ENCODE data around the gene TMPRSS9. TPM values are rescaled to one million over a fixed set of nuclear protein-coding genes. Genes with fewer than 3 reads are reported as not detected.

TMPRSS9 gene
- total RNA-seq, 1 experiment from 2014 or later, result not detected

DNA sequence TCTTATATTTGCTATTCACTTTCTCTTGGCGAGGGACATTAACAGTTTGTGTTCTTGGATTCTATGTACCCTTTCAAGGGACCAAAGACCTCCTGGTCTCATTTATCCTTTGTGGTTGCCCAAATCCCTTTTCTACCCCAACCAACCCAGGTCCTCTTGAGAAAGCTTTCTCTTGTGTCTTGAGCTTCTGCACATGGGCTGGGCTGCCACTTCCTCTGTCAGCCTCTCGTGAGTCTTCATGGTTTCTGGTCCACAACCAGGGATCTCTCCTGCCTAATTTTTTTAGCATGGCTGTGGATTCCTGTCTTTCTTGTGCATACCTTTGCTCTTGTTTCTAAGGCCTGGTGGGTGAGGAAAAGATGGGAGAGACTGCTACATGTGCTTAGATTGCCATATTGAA lies 52.4 kb downstream of the TMPRSS9 start:
- Mint-ChIP-seq H3K36me3 (ENCODE audit: insufficient read depth, unreplicated experiment) (peaks cover 9% of the 10 kb centered on the region), H3K4me3 (ENCODE audit: low read depth, unreplicated experiment) (no peak overlapping the region), H3K9me3 (ENCODE audit: low read depth, unreplicated experiment) (no peaks in the 10 kb centered on the region), H3K27me3 (ENCODE audit: unreplicated experiment) (peaks cover 12% of the 10 kb centered on the region), H3K4me1 (ENCODE audit: low read depth, unreplicated experiment) (no peaks in the 10 kb centered on the region), H3K27ac (ENCODE audit: unreplicated experiment) (peak overlapping the region; percentile 43)
- CTCF ChIA-PET, result no interaction called here
- BruUV-seq (replicated peaks), result no TSS peak
- TF ChIP-seq, protein P1, sequence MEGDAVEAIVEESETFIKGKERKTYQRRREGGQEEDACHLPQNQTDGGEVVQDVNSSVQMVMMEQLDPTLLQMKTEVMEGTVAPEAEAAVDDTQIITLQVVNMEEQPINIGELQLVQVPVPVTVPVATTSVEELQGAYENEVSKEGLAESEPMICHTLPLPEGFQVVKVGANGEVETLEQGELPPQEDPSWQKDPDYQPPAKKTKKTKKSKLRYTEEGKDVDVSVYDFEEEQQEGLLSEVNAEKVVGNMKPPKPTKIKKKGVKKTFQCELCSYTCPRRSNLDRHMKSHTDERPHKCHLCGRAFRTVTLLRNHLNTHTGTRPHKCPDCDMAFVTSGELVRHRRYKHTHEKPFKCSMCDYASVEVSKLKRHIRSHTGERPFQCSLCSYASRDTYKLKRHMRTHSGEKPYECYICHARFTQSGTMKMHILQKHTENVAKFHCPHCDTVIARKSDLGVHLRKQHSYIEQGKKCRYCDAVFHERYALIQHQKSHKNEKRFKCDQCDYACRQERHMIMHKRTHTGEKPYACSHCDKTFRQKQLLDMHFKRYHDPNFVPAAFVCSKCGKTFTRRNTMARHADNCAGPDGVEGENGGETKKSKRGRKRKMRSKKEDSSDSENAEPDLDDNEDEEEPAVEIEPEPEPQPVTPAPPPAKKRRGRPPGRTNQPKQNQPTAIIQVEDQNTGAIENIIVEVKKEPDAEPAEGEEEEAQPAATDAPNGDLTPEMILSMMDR (IDR thresholded peaks at IDR 0.05; ENCODE audit: unreplicated experiment), result no peak
- intact Hi-C loops (cut with micrococcal nuclease; ENCODE audit: unreplicated experiment), result no loop called here
- no peak for DNase-seq

DNA sequence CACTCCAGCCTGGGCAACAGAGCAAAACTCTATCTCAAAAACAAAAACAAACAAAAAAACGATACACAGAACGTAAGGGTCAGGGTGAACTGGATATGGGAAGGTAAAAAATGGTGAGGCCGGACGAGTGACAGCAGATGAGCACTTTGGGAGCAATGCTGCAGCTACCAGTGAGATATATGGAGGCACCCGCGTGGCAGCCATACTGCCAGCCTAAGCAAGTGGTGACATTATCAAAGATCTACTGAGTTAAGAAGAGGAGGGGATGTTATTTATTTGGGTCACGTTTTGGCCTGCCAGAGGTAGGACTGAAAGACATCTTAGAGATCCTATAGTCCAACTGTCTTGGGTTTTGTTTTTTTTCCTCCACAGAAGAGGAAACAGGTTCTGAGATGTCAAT lies 53.1 kb downstream of the TMPRSS9 start:
- DNase-seq, result no peak
- TF ChIP-seq, protein P1 (IDR thresholded peaks at IDR 0.05; ENCODE audit: unreplicated experiment), result no peak
- no TSS peak for BruUV-seq (replicated peaks)
- Mint-ChIP-seq H3K36me3 (ENCODE audit: insufficient read depth, unreplicated experiment) (peaks cover 9% of the 10 kb centered on the region), H3K27me3 (ENCODE audit: unreplicated experiment) (peaks cover 12% of the 10 kb centered on the region), H3K4me1 (ENCODE audit: low read depth, unreplicated experiment) (no peaks in the 10 kb centered on the region), H3K27ac (ENCODE audit: unreplicated experiment) (peak overlapping the region; percentile 43), H3K4me3 (ENCODE audit: low read depth, unreplicated experiment) (no peak overlapping the region), H3K9me3 (ENCODE audit: low read depth, unreplicated experiment) (no peaks in the 10 kb centered on the region)
- intact Hi-C loops (cut with micrococcal nuclease; ENCODE audit: unreplicated experiment), result no loop called here
- CTCF ChIA-PET, result no interaction called here

DNA sequence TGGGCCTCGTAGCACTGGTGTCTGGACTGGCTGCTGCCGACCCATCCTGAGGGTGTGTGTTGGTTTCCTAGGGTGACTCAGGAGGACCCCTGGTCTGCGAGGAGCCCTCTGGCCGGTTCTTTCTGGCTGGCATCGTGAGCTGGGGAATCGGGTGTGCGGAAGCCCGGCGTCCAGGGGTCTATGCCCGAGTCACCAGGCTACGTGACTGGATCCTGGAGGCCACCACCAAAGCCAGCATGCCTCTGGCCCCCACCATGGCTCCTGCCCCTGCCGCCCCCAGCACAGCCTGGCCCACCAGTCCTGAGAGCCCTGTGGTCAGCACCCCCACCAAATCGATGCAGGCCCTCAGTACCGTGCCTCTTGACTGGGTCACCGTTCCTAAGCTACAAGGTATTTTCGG lies 53.6 kb downstream of the TMPRSS9 start:
- CTCF ChIA-PET, result no interaction called here
- H3K9me3 Mint-ChIP-seq (ENCODE audit: low read depth, unreplicated experiment), result no peaks in the 10 kb centered on the region
- peaks cover 9% of the 10 kb centered on the region for H3K36me3 Mint-ChIP-seq (ENCODE audit: insufficient read depth, unreplicated experiment)
- TSS peak; percentile 33 for BruUV-seq (replicated peaks)
- H3K4me1 Mint-ChIP-seq (ENCODE audit: low read depth, unreplicated experiment), result no peaks in the 10 kb centered on the region
- H3K4me3 Mint-ChIP-seq (ENCODE audit: low read depth, unreplicated experiment), result no peak overlapping the region
- DNase-seq, result no peak
- intact Hi-C loops (cut with micrococcal nuclease; ENCODE audit: unreplicated experiment), result no loop called here
- no peak overlapping the region for H3K27ac Mint-ChIP-seq (ENCODE audit: unreplicated experiment)
- TF ChIP-seq, protein P1 (IDR thresholded peaks at IDR 0.05; ENCODE audit: unreplicated experiment), result no peak
- peaks cover 12% of the 10 kb centered on the region for H3K27me3 Mint-ChIP-seq (ENCODE audit: unreplicated experiment)

DNA sequence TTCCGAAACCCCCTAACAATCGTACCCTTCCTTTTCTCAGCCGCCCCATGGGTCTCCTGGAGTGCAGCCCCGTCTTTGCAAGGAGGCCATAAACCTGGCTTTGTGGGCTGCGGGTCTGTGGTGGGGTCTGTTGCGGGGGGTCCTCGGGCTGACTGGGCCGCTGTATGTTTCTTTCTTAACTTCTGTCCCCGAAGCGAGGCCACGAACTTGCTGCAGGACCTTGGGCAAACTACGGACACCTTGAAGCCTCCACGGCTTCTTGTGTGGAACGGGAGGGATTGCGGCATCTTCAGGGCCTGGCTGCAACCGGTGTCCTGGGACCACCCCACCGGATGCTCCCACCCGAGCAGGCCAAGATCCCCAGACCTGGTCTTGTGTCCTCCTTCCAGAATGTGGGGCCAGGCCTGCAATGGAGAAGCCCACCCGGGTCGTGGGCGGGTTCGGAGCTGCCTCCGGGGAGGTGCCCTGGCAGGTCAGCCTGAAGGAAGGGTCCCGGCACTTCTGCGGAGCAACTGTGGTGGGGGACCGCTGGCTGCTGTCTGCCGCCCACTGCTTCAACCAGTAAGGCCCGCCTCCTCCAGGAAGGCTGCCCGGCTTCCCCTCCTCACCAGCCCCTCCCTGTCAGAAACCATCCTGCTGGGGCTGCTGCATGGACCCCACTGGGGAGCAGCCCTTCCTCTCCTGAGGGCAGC lies 55.4 kb downstream of the TMPRSS9 start:
- TF ChIP-seq, protein P1 (IDR thresholded peaks at IDR 0.05; ENCODE audit: unreplicated experiment), result no peak
- no peak overlapping the region for H3K4me3 Mint-ChIP-seq (ENCODE audit: low read depth, unreplicated experiment)
- H3K36me3 Mint-ChIP-seq (ENCODE audit: insufficient read depth, unreplicated experiment), result peaks cover 9% of the 10 kb centered on the region
- DNase-seq, result no peak
- H3K4me1 Mint-ChIP-seq (ENCODE audit: low read depth, unreplicated experiment), result no peaks in the 10 kb centered on the region
- intact Hi-C loops (cut with micrococcal nuclease; ENCODE audit: unreplicated experiment), result no loop called here
- CTCF ChIA-PET, result interaction anchor here (0.9 kb wide), 1 partner anchor 53 kb away, joined by 5 read pairs; no protein-coding TSS in a partner anchor
- BruUV-seq (replicated peaks), result no TSS peak
- H3K27me3 Mint-ChIP-seq (ENCODE audit: unreplicated experiment), result no peaks in the 10 kb centered on the region
- no peaks in the 10 kb centered on the region for H3K9me3 Mint-ChIP-seq (ENCODE audit: low read depth, unreplicated experiment)
- H3K27ac Mint-ChIP-seq (ENCODE audit: unreplicated experiment), result no peak overlapping the region
